K562 (cell line): ENCODE data around the gene HIVEP3. TPM values are rescaled to one million over a fixed set of nuclear protein-coding genes. Genes with fewer than 3 reads are reported as not detected.
A peak's percentile ranks its signal among the peaks of the same experiment; 100 is the strongest.

Experiments used
- ARID2 ChIP-seq: fragments of 450-650 bp; IDR thresholded peaks from 2 replicates; pipeline ENCODE4 v1.6.1; 2017; ENCODE audit warnings: antibody characterized with exemption, mild to moderate bottlenecking
- BHLHE40 ChIP-seq: IDR thresholded peaks from 2 replicates; pipeline ENCODE4 v1.6.1; 2011; ENCODE audit warnings: low read length, improper control_type of control experiment
- CTBP1 ChIP-seq: fragments of 450-650 bp; IDR thresholded peaks from 2 replicates; pipeline ENCODE4 v1.6.1; 2016; ENCODE audit warnings: borderline replicate concordance
- HDAC8 ChIP-seq: fragments of 450-650 bp; IDR thresholded peaks from 2 replicates; pipeline ENCODE4 v1.6.1; 2016; ENCODE audit warnings: mild to moderate bottlenecking, missing genetic modification characterization, moderate library complexity, missing compliant biosample characterization
- JUND ChIP-seq, 2 experiments: IDR thresholded peaks; 2 replicates in 1 of 2; 3 replicates in 1 of 2; pipeline ENCODE4 v1.6.1; 2011; ENCODE audit warnings: borderline replicate concordance in 2 of 2, low read depth in 2 of 2, low read length in 2 of 2, improper control_type of control experiment in 1 of 2, missing biosample characterization in 1 of 2, missing genetic modification characterization in 1 of 2, missing genetic modification reagents in 1 of 2
- KAT8 ChIP-seq: fragments of 450-650 bp; IDR thresholded peaks from 2 replicates; pipeline ENCODE4 v1.6.1; 2016; ENCODE audit warnings: low read depth, mild to moderate bottlenecking
- LCOR ChIP-seq: sonication (generic); formaldehyde crosslinking; IDR thresholded peaks from 2 replicates; pipeline ENCODE4 v1.8.0; 2022; ENCODE audit warnings: mild to moderate bottlenecking, missing genetic modification reagents
- MEF2D ChIP-seq: conservative IDR thresholded peaks from 2 replicates; pipeline ENCODE4 v1.6.1; 2016; ENCODE audit warnings: low read depth, missing genetic modification characterization, missing compliant biosample characterization
- MTA1 ChIP-seq: fragments of 450-650 bp; IDR thresholded peaks from 2 replicates; pipeline ENCODE4 v1.6.1; 2017; ENCODE audit warnings: borderline replicate concordance
- RBM14 ChIP-seq: fragments of 200-400 bp; formaldehyde crosslinking; IDR thresholded peaks from 2 replicates; pipeline ENCODE4 v1.6.1; 2018; ENCODE audit warnings: low read depth, mild to moderate bottlenecking, low read length, moderate library complexity, borderline replicate concordance; ENCODE audit not compliant: insufficient read depth
- SMAD1 ChIP-seq: fragments of 150-350 bp; IDR thresholded peaks from 2 replicates; pipeline ENCODE4 v1.6.1; 2014; ENCODE audit warnings: low read length, low read depth; ENCODE audit not compliant: partially characterized antibody
- SMC3 ChIP-seq: conservative IDR thresholded peaks from 2 replicates; pipeline ENCODE4 v1.6.1; 2011; ENCODE audit warnings: low read depth, low read length, improper control_type of control experiment; ENCODE audit not compliant: insufficient read depth
- TRIM24 ChIP-seq, 2 experiments: fragments of 450-650 bp; IDR thresholded peaks; 2 replicates each; pipeline ENCODE4 v1.6.1; 2016
- ZNF124 ChIP-seq: sonication (generic); formaldehyde crosslinking; IDR thresholded peaks from 2 replicates; pipeline ENCODE4 v1.8.1; 2022; ENCODE audit warnings: missing genetic modification reagents
- ZNF589 ChIP-seq: fragments of 200-800 bp; sonication (Bioruptor generic); IDR thresholded peaks from 2 replicates; pipeline ENCODE4 v1.6.1; 2016; ENCODE audit warnings: low read depth, missing genetic modification characterization, missing compliant biosample characterization
- ZNF780A ChIP-seq: fragments of 250-450 bp; sonication (Bioruptor Pico); IDR thresholded peaks from 2 replicates; pipeline ENCODE4 v1.5.0; 2021; ENCODE audit warnings: mild to moderate bottlenecking
- polyA plus RNA-seq, 8 experiments: library from polyadenylated mRNA; depleted of rRNA in 4 of 8; stranded (reverse) in 5 of 8; unstranded in 3 of 8; fragments of >200 nt; fragmentation: Nextera tagmentation in 2 of 8; fragmentation: Illumina TruSeq in 1 of 8; extraction: Ambion mirVana in 2 of 8; extraction: Trizol in 1 of 8; gene quantifications; 2 replicates each; pipeline versions ENCODE4 v1.2.1 to v1.2.3, GENCODE V29; 2011 to 2014; ENCODE audit warnings: inconsistent platforms in 1 of 8, missing spikeins in 1 of 8
- total RNA-seq, 7 experiments: library from RNA; depleted of rRNA in 6 of 7; stranded (reverse); fragments of >200 nt in 6 of 7; fragmentation: Illumina TruSeq in 2 of 7; extraction: Trizol in 2 of 7; gene quantifications; 2 replicates each; pipeline versions ENCODE4 v1.2.1 to v1.2.3, GENCODE V29; 2011 to 2021; ENCODE audit warnings: low replicate concordance in 1 of 7
- TF ChIP-seq, protein P1 (sequence below): fragments of 250-450 bp; sonication (Bioruptor Pico); IDR thresholded peaks from 2 replicates; pipeline ENCODE4 v1.8.0; 2021; ENCODE audit warnings: mild to moderate bottlenecking, moderate library complexity
- TF ChIP-seq, protein P2 (sequence below): fragments of 450-650 bp; formaldehyde crosslinking; IDR thresholded peaks from 2 replicates; pipeline ENCODE4 v1.4.0; 2022; ENCODE audit warnings: missing genetic modification characterization
- TF ChIP-seq, protein P3 (sequence below): fragments of 450-650 bp; formaldehyde crosslinking; IDR thresholded peaks from 2 replicates; pipeline ENCODE4 v1.4.0; 2020; ENCODE audit warnings: mild to moderate bottlenecking, moderate library complexity
- TF ChIP-seq, protein P4 (sequence below), 2 experiments: fragments of 450-650 bp in 1 of 2; sonication (generic) in 1 of 2; formaldehyde crosslinking in 1 of 2; IDR thresholded peaks in 1 of 2; conservative IDR thresholded peaks in 1 of 2; 2 replicates each; pipeline versions ENCODE4 v1.6.1 to v1.8.1; 2016 to 2023; ENCODE audit warnings: mild to moderate bottlenecking in 2 of 2, moderate library complexity in 2 of 2, inconsistent platforms in 1 of 2, missing genetic modification reagents in 1 of 2
- TF ChIP-seq, protein P5 (sequence below), 2 experiments: fragments of 450-650 bp in 1 of 2; sonication (generic) in 1 of 2; formaldehyde crosslinking; conservative IDR thresholded peaks; 2 replicates each; pipeline versions ENCODE4 v1.4.0 to v1.8.1; 2020 to 2022; ENCODE audit warnings: mild to moderate bottlenecking in 1 of 2, missing genetic modification reagents in 1 of 2

Gene HIVEP3
- total and polyA plus RNA-seq, 9 of the 15 experiments (the other 6 are each of a cell fraction or from before 2014, with no cell fraction given): 0.09 to 0.58 (median 0.34) TPM; not detected in 1

DNA sequence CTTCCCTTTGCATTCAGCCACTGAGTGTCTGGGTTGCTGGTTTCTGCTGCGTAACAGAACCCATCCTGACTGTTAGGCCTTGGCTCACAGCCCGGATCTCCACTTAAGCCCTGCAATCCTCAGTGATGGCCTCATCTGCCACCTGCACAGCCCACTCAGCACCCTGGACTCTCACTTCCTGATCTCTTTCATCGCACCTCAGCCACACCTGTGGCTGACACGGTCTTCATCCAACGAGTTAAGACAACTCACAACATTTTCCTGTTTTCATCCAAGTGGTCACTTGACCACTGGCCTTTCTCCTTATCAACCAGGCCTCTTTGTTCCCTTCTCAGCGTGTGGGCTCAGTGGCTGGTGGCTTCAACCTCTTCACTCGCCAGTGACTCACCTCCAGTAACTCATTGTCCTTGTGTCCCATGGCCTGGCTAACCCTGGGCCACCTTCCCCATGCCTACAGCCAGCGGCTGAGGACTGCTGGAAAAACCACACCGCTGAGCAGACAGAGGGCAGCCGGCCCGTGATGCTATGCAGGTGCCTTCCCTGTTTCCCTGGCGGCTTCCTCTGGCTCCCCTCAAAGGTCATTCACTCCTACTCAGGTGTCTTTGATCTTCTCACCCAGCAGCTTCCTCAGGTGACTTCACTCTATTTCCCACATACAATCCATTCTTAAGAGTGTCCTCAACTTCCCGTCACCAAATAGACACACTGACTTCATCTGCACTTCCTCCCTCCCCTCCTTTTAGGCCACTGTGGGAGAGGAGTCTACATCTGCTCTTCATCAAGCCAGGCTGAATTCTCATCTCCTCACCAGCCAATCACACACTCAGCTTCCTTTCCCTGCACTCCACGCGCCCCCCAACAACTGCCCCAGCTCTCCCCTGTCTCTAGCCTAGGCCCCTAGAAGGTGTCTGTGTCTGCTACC lies 414.3 kb downstream of the HIVEP3 start (continued):
- peak; percentile 54; the same call in 1 of the 2 replicates for TF ChIP-seq CTBP1
- TF ChIP-seq MTA1: no peak
- no peak for TF ChIP-seq SMAD1
- no peak for TF ChIP-seq KAT8
- no peak for TF ChIP-seq ZNF124
- TF ChIP-seq, protein P1, sequence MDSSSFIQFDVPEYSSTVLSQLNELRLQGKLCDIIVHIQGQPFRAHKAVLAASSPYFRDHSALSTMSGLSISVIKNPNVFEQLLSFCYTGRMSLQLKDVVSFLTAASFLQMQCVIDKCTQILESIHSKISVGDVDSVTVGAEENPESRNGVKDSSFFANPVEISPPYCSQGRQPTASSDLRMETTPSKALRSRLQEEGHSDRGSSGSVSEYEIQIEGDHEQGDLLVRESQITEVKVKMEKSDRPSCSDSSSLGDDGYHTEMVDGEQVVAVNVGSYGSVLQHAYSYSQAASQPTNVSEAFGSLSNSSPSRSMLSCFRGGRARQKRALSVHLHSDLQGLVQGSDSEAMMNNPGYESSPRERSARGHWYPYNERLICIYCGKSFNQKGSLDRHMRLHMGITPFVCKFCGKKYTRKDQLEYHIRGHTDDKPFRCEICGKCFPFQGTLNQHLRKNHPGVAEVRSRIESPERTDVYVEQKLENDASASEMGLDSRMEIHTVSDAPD (CRISPR knock-in tag): no peak
- no peak for TF ChIP-seq ZNF780A (CRISPR knock-in tag)
- TF ChIP-seq SMC3: no peak
- TF ChIP-seq JUND (IDR thresholded peaks at IDR 0.05; ENCODE audit: borderline replicate concordance, low read depth, low read length): peak; percentile 66
- TF ChIP-seq JUND (tag; IDR thresholded peaks at IDR 0.05; ENCODE audit: borderline replicate concordance, low read depth, low read length): peak; percentile 47; the same call in 1 of the 3 replicates
- TF ChIP-seq, protein P2, sequence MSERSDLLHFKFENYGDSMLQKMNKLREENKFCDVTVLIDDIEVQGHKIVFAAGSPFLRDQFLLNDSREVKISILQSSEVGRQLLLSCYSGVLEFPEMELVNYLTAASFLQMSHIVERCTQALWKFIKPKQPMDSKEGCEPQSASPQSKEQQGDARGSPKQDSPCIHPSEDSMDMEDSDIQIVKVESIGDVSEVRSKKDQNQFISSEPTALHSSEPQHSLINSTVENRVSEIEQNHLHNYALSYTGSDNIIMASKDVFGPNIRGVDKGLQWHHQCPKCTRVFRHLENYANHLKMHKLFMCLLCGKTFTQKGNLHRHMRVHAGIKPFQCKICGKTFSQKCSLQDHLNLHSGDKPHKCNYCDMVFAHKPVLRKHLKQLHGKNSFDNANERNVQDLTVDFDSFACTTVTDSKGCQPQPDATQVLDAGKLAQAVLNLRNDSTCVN: no peak
- no peak for TF ChIP-seq ARID2
- TF ChIP-seq, protein P3, sequence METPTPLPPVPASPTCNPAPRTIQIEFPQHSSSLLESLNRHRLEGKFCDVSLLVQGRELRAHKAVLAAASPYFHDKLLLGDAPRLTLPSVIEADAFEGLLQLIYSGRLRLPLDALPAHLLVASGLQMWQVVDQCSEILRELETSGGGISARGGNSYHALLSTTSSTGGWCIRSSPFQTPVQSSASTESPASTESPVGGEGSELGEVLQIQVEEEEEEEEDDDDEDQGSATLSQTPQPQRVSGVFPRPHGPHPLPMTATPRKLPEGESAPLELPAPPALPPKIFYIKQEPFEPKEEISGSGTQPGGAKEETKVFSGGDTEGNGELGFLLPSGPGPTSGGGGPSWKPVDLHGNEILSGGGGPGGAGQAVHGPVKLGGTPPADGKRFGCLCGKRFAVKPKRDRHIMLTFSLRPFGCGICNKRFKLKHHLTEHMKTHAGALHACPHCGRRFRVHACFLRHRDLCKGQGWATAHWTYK: no peak
- TF ChIP-seq, protein P4, sequence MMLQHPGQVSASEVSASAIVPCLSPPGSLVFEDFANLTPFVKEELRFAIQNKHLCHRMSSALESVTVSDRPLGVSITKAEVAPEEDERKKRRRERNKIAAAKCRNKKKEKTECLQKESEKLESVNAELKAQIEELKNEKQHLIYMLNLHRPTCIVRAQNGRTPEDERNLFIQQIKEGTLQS (IDR thresholded peaks at IDR 0.05): peak; percentile 47
- TF ChIP-seq, protein P4 (CRISPR knock-in tag; conservative IDR thresholded peaks at IDR 0.05): no peak
- TF ChIP-seq, protein P5, sequence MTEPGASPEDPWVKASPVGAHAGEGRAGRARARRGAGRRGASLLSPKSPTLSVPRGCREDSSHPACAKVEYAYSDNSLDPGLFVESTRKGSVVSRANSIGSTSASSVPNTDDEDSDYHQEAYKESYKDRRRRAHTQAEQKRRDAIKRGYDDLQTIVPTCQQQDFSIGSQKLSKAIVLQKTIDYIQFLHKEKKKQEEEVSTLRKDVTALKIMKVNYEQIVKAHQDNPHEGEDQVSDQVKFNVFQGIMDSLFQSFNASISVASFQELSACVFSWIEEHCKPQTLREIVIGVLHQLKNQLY (CRISPR knock-in tag; conservative IDR thresholded peaks at IDR 0.05): no peak
- no peak for TF ChIP-seq MEF2D
- no peak for TF ChIP-seq HDAC8
- no peak for TF ChIP-seq RBM14
- no peak for TF ChIP-seq ZNF589 (CRISPR knock-in tag)
- peak in 1 of 2 experiments; percentile 31; a peak in 1 of 4 replicates for TF ChIP-seq TRIM24 (IDR thresholded peaks at IDR 0.05)
- no peak for TF ChIP-seq LCOR
- peak; percentile 39; the same call in 1 of the 2 replicates for TF ChIP-seq BHLHE40
